GM21526 (cell line): ENCODE data around the gene QRFP.
"Not testable (repeated sequence)": the region's sequence is repeated elsewhere in the genome, so short reads cannot be mapped to it uniquely, and the experiment has no call there.

Source experiments
- ATAC-seq: cut with Tn5 transposase; IDR thresholded peaks from one replicate; pipeline ENCODE4 v1.9.1; 2021; ENCODE audit warnings: moderate library complexity; ENCODE audit not compliant: unreplicated experiment, low FRiP score

Gene QRFP

GRCh38 chr9:130858739-130859705 lies 37.6 kb downstream of the QRFP start:
- ATAC-seq: no peak

- no peak for ATAC-seq
Measured at GRCh38 chr9:130857864-130858738, 38.5 kb downstream of the QRFP start.

- ATAC-seq: no peak
Measured at GRCh38 chr9:130856474-130856873, 40.1 kb downstream of the QRFP start.

DNA sequence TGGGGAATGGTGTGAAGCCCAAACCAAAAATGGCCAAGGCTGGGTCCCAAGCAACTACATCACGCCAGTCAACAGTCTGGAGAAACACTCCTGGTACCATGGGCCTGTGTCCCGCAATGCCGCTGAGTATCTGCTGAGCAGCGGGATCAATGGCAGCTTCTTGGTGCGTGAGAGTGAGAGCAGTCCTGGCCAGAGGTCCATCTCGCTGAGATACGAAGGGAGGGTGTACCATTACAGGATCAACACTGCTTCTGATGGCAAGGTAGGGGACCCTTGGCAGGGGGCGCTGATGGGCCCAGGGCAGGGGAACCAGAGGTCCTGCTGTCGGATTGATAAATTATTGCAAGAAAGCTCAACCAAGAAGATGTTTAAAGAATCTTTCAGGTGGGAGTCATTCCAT lies 41.8 kb downstream of the QRFP start:
- ATAC-seq: no peak

- ATAC-seq: no peak
Measured at GRCh38 chr9:130854092-130854491, 42.5 kb downstream of the QRFP start.

- no peak for ATAC-seq
Measured at GRCh38 chr9:130852801-130853200, 43.8 kb downstream of the QRFP start.

DNA sequence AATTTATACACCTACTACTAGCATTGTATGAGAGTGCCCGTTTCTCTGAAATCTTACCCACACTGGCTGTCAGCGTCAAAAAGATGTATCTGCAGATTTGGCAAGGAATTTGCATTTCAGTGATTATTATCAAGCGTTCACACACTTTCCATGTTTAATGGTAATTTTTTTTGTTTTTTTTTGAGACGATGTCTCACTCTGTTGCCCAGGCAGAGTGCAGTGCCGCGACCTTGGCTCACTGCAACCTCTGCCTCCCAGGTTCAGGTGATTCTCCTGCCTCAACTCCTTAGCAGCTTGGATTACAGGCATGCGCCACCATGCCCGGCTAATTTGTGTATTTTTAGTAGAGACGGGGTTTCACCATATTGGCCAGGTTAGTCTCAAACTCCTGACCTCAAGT lies 47.3 kb downstream of the QRFP start:
- ATAC-seq: no peak

GRCh38 chr9:130848514-130848913 lies 48.1 kb downstream of the QRFP start:
- not testable (repeated sequence) for ATAC-seq

- no peak for ATAC-seq
Measured at GRCh38 chr9:130847306-130848217, 49.0 kb downstream of the QRFP start.

- no peak for ATAC-seq
Measured at GRCh38 chr9:130846487-130847305, 49.9 kb downstream of the QRFP start.

- no peak for ATAC-seq
Measured at GRCh38 chr9:130845901-130846481, 50.6 kb downstream of the QRFP start.

- no peak for ATAC-seq
Measured at GRCh38 chr9:130845254-130845653, 51.4 kb downstream of the QRFP start.

- no peak for ATAC-seq
Measured at GRCh38 chr9:130844044-130844451, 52.6 kb downstream of the QRFP start.

DNA sequence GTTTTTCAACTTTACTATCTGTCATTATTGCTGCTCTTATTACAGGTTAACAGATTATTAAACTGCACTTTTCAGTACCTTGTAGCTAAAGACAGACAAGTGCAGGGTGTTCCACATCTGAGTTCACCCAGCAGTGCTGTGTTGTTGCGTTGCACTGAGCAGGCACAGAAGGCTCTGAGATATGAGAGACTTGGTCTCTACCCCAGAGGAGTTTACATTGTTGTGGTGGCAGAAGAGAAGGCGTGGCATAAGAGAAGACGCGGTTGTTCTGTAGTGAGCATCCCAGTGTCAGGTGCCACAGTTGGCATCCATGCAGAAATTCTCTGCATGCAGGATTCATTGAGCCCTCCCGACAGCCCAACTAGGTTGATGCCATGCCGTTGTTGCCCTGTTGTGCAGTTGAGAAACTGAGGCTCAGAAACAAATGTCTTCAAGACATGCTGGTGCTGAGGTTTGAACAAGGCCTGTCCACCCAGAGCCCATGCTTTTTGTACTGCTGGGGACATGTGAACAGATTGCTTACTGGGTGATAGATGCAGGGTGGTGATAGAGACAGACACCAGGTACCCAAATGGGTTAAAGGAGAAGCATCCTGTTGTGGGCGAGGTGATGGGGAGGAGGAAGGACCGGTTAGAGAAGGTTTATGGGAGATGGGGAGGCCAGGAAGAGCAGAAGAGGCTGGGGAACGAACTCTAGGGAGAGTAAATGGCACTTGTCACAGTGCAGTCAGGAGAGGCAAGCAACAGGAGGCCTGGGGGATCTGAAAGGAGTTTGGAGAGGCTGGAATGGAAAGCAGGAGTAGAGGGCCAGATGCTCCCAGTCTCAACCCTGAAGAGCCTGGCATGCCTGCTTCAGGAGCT lies 53.3 kb downstream of the QRFP start:
- no peak for ATAC-seq
